ENCODE results near the gene RNF144B.

The RNF144B gene

DNA sequence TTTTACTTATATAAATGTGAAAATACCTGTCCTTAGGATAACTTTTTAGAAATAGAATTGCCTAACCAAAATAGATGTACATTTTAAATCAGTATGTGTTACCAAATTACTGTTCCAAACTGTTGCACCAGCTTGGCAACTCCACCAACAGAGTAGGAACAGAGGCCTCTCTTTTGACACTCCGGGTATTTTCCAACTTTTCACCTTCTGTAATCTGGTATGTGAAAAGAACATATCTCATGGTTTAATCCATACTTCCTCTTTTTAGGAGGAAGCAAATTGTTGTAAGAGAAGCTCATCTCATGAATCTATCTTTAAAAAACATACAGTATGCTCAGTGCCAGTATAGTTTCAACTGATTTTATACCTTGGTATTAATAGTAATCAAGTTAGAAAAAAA, 24.9 kb downstream of the RNF144B start:
- DNase-seq = peak; percentile 33

DNA sequence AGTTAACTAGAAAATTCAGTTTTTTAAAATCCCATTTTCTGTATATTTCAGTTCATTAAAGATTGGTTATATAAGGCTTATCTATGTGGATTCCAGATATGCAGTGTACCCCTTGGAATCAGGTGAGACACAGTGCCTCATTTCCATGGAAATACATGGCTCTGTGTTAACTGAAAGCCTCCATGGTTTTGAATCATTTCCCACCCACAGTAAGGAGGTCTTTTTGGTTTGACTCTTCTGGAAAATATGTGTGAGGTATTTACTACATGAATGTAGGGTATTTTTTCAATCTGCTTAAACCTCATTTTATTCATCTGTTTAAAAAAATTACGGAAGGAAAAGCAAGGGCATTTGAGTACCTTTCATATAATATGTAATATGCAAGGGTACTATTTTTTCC, 25.5 kb downstream of the RNF144B start:
- DNase-seq = no peak

DNA sequence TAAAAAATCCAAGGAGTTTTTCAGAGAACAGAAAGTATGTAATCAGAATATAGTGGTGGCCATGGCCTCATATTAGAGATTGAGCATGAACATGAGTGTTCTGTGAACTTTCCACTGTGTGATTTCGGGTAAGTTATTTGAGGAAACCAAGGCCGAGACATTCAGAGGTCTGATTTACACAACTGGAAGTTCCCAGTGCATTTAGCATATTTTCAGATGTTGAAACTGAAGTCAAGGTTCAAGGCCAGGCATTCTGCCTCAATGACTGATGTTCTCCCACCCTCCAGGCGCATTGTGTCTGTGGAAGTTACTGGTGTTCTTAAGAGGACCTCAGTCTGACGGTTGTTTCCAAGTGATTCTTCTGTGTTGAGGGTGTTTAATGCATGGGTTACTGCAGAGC, 26.2 kb downstream of the RNF144B start:
- no peak for DNase-seq

DNA sequence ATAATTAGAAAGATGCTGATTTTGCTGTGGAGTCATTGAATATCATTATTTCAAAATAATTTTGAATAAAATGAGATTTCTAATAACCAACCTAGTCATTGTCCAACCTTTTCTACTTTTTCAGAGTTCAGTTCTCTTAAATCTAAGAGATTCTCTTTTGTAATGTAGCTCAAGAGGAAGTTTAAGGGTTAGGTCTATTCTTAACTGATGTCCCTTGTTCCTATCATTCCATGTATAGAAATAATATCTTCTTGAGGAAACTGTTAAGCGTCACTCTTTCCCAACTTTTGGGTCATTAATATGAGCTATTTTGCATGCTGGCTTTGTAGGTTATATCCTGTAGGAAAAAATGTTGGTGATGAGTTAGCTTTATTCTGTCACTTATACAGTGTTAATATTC, 27.0 kb downstream of the RNF144B start:
- no peak for DNase-seq

DNA sequence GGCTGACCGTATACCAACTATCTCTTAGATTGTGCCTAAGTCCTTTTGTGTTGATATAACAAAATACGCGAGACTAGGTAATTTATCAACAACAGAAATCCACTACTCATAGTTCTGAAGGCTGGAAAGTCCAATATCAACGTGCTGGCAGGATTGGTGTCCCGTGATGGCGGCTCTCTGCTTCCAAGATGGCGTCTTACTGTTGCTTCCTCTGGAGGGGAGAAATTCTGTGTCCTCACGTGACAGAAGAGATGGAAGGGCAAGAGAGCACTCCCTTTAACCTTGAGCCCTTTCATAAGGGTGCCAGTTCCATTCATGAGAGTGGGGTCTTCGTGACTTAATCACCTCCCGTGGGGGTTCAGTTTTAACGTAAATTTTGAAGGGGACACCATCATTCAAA, 28.1 kb downstream of the RNF144B start:
- no peak for DNase-seq

DNA sequence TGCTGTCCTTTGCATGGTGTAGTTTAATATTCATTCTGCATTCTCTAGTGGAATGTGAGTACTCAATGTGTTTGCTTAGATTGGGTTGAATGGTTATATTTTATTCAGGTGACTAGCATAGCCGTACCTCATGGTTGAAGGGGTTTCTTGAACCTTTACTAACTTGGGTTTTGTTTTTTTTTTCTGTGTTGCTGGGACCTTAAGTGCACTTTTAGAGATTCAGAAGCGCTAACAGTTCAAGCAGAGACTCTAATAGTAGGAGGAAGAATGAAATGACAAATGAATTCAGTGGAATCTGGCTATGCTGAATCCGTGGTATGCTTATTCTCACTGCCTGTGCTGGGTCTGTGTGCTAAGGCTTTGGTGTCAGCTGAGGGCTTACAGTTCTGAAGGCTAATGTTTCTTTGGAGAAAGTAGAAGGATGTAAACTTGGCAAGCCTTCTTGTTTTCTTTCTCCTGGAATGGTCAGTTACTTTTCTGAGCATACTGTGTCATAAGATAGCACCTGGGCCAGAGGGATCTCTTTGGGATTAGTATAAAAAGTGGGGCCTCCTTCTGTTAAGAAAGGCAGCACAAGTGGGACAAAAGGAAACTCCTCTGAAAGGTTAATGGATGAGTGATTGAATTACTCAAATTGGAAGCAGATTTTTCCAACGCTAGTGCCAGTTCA, 28.7 kb downstream of the RNF144B start:
- no peak for DNase-seq

DNA sequence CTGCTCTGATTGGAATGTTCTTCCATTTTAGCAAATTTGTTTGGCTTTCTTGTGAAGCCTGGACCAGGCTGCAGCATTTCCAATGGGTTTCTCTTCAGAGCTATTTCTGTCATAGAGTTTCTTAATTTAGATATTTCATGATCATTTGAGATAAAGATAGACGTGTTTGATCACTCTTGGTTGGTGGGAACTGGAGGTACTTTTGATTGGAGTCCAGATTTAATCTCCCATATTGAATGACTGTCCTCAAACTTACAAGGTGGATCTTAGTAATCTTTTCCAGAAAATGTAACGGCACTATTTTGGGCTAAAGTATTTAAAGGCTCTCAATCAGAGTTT, 29.2 kb downstream of the RNF144B start:
- no peak for DNase-seq

DNA sequence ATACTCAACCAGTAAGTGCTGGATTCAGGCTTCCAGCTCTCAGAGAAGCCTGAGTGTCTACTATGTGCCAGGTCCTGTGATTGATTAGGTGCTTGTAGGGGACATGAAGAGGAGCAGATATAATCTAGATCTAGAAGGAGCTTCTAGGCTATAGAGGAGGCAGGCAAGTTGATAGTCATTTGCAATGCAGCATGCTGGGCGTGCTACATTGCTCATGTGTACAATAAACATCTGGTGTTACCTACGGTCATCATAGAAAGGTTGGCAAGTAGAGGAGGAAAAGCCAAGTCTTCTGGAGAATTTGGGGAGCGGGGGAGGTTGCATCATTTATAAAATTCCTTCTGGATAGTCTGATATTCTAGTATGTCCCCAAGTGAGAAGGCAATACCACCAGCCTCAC, 33.2 kb downstream of the RNF144B start:
- no peak for DNase-seq

DNA sequence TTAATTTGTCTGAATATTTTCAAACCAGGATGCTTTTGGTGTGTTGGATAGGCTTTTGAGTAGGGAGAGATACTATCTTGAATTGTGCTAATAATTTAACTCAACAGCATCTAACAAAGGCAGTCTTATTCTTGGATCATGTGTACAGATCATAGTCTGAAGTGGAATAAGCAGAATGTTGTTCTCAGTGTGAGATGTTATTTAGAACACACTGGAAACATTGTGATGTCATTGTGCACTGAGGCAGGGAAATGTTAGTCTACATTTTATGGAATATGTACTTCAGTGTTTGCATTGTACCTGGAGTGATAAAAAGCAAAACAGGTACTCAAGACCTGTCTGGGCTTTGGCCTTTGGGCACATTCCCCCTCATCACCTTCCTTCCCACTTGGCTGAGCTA, 35.0 kb downstream of the RNF144B start:
- no peak for DNase-seq

DNA sequence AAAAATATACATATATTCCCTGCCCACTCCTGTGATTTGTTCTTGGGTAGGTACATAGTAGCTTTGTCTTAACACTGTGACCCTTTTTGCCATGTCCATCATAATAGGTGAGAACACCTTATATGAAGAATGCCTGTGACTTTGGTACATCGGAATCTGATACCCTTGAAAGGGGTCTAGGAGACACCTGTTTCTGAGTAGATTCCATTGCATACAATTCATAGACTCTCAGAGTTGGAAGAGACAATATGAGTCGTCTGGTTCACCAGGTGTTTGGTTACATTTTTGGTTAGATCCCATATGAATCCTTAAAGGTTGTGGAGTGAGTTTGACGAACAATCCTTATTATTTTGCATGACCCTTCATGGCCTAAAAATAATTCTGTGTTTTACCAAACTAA, 36.3 kb downstream of the RNF144B start:
- no peak for DNase-seq

DNA sequence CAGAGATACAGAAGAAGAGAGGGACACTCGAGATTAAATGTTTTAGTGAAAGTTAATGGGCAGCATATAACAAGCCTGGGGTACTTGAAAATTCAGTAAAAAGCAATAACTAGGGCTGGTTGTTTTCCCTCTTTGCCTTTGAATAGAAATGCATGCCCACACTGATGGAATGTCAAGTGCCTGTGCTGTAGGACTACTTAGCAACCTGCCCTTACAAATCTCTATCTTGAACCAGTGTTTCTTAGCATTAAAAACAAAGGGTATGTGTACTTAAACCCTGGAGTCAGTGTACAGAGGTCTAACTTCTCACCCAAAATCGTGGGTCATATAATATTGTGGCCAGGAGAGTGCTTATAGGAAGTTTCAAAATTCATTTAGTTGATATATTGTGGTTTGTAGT, 37.1 kb downstream of the RNF144B start:
- no peak for DNase-seq

DNA sequence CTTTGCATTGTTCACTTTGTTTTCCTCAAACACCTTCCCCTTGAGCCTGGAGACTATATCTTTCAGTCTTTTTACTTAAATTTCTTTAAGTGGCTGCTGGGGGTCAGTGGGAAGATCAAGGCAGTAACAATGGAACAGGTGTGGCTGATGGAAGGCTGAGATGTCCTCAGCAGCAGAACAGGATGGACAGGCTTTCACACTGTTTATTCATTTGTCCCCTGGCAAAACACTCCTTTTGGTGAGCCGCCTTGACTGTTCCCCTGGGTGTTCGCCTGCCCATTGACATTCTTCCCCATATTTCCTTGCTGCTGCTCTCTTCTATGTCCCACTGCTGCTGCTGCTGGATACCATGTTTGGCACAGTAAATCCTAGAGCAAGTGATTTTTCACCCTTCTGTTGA, 38.1 kb downstream of the RNF144B start:
- no peak for DNase-seq

DNA sequence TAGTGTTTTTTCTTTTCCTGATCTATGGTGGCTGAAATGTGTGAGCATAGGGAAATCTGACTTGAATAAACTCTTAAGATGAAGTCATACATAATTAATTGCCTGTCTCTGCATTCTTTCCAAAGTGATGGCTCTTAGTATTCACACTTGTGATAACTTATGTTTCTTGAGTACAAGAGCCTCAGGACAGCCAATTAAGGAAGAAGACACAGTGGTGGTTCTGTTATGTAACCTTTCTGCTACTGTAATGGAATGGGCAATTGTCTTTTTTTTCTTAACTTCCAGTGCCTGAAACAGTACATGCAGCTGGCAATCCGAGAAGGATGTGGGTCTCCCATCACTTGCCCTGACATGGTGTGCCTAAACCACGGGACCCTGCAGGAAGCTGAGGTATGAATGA, 40.1 kb downstream of the RNF144B start:
- no peak for DNase-seq

DNA sequence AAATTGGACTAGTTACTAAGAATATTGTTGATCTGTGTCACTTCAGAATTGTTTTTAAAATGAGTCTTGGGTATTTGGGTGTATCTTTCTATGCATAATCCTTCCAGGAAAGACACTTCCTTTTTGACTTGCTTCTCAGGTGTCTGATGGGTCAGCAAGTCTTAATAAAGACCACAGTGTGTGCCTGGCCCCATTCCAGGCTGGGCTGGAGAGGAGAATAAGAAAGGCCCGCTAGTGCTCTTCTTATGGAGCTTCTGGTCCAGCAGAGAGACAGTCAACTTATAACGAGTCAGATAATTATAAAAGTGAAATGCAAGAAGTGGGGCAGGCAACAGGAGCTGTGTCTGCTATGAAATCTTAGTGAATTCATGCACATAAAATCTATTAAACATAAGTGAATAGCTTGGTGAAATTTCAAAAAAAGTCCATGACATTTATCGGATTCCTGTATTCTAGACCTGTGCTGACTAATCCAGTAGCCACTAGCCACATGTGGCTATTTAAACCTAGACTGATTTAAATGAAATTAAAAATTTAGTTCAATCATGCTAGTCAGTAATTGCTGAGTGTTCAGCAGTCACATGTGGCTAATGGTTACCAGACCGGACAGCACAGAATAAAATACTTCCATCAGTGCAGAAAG, 42.6 kb downstream of the RNF144B start:
- no peak for DNase-seq

DNA sequence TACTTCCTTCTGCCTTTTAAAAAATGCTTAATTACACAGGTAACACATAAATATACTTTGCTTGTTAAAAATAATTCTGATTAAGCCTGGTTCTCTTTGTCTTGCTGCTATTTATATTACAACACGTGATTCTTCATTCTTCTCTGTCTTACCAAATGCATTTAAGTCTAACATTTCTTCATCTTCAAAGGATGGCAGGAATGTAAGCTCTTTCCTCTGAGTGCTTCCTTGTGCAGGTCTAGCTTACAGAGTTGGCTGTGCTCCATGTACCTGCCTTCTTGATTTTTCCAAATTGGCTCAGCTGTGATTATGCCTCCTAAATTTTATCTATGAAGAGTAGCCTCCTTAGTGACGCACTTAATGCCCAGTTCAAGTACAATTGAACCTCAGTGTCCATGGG, 44.4 kb downstream of the RNF144B start:
- no peak for DNase-seq

DNA sequence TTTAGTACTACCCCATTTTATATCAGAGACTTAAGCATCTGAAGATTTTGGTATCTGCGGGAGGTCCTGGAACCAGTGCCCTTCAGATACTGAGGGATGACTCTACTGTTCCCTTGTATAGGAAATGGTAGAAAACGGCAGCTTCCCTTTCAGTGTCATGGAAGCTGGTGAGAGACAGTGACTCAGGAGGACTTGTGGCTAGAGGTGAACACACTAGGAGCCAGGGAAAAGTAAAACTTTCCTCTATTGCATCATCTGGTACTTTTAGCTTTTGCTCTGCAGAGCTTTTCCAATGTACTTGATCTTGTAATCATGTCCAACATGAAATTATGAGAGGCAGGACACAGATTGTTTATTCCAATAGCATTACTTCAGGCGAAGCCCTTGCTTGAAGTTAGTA, 45.0 kb downstream of the RNF144B start:
- no peak for DNase-seq

DNA sequence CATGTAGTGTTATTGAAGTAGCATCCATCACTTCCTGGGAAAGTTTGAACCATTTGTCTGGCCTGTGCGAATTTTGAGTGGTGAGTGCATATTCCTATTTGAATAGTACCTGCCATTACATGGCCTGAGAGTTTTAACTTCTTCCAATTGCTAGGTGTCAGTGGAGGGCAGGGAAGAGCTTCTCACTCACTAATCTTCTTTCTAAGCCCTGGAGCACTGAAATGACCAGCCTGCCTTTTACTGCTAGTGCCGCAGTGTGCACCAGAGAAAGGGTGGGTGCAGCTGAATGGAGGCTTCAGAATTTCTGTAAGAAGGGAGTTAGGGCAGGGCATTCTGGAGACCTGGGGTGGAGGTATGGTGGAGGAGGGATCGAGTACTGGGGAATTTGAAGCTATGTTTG, 45.5 kb downstream of the RNF144B start:
- no peak for DNase-seq

DNA sequence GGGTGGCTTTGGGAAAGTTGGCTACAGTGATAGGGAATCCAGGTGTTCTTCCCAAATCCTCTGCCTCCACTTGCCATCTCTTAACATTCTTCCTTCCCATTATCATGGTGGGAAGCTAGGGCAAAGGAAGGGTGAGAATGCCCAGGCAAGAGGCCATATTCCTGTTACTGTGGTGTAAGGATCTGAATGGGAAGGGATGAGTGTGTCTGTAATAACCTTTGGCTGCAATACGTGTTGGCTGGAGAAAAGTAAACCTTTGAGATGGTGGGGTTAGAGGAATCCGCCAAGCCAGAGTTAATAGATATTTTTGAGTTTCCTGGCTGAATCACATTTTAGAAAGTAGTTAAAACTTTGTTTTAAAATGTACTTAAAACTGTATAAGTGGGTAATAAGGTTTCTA, 45.9 kb downstream of the RNF144B start:
- DNase-seq = no peak

DNA sequence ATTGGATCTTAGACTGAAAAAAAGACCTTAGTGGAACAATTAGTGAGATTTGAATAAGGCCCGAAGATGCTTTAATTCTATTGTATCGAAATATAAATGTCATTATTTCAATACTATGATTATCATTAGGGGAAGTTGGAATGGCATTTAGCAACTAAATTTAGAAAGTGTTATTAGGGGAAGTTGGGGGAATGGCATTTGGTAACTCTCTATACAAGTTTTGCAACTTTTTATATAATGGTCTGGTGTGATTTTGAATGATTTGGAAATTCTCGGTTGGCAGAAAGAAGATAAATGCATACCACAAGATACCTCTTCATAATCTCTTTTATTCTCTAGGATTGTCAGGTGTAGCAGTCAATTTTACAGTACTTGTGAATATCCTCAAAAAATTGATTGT, 49.2 kb downstream of the RNF144B start:
- DNase-seq = no peak

DNA sequence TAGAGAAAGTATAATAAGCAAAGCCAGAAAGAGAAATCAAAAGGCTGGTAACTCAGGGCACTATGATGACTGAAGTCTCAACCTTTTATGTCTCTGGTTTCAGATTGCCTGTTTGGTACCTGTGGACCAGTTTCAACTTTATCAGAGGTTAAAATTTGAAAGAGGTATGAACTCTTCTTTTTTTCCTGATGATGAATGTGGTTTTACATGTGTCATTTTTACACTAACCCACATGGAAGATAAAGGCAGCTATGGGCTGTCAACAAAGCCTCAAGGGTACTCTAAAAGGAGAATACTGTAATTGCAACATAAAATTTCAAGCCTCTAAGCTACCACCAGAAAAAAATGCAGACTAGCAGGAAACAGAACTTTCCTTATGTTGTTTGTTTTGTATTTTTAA, 52.4 kb downstream of the RNF144B start:
- DNase-seq = no peak

DNA sequence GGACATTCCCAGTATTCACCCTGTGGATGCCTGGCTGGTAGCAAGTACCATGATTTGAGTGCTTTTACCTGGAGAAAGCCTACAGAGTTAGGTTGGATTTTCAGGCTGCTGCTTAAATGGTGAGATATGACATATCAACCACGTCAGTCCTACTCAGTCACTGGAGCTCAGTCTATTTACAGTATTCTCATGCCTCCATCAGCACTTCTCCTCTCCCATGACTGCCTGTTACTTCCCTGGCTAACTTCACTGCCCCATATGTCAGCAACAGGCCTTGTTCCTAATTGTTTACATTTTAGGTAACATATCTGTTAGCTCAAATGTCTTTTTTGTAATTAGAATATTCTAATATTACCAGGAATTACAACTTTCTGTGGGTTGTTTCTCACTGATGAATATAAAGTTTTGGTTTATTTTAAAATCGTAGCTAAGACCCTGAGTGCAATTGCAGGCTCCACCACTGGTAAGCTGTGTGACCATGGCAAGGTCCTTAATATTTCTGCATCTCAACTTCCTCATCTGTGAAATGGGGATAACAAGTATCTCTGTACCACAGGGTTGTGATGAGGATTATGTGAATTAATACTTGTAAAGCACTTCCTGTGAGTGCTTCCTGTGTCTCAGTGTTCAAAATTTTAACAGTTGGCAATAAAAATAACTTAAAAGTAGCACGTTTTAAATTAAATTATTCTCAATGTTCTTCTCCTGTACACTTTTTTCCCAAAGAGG, 54.3 kb downstream of the RNF144B start:
- no peak for DNase-seq

DNA sequence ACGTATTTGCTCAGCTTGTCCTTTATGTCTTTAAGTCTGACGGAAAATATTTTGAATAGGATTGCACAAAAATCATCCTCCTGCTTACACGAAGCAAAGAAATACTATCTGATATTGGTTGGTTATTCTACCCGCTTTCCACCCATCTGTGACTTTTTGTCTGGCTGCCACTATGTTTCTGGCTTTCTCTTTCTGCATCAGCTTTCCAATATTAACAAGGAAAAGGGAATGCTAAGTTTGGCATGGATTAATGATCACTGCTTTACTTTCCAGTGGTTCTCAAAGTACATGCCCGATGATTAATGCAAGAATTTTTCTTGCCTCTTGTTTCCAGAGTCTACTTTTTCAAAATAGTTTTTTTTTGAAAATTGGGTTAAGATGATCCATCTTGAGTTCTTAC, 57.0 kb downstream of the RNF144B start:
- DNase-seq = no peak

DNA sequence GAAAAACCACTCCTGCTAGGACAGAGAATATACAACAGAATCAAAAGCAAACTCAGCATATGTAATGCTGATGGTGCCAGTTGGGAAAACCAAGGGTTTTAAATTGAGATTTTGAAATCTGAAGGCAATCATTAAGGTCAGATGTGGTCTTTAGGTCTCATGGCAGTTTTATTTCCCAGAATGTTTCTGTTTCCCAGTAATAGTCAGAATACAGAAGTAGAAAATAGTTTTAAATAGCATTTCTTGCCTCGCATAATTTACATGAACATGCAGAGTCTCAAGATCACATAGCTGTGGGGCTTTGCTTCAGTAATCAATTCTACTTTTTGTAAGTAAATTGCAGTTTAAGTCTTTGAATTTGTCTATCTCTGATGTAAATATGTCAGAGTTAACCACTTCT, 58.1 kb downstream of the RNF144B start:
- no peak for DNase-seq

DNA sequence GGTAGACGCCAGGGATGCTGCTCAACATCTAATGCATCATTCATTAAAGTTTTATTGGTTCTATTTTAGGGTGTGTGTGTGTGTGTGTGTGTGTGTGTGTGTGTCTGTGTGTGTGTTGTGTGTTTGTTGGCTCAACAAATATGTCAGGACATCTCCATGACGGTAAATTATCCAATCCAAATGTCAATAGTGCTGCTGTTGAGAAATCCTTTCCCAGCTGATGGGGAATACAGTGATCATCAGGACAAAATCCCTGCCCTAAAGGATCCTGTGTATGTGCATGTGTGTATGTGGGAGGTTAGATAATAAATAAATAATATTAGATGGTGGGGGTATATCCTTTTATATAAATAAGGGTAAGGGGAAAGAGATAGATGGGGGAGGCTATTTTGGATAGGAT, 59.6 kb downstream of the RNF144B start:
- no peak for DNase-seq

DNA sequence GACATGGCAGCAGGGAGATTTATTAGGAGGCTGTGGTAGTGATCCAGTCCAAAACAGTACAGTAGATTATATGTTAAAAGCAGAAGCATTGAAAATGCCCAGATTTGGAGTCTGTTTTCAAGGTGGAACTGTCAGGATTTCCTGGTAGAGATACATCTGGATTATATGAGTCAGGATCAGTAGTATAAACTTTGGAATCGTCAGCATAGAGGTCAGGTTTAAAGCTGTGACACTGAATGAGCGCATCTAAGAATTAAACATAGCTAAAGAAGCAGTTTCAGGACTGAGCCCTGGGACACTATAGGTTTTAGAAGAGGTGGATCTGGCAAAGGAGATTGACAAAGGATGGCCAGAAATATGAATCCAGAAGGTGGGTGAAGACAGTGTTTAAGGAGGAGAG, 60.4 kb downstream of the RNF144B start:
- no peak for DNase-seq

Measured in GF-D8 (cell line).